HepG2 (cell line): ENCODE data around the gene PREP. TPM values are rescaled to one million over a fixed set of nuclear protein-coding genes. Genes with fewer than 3 reads are reported as not detected.
A peak's percentile ranks its signal among the peaks of the same experiment; 100 is the strongest.

Experiments used
- ATAC-seq: fragments of 200-7000 bp; cut with Tn5 transposase; 3 replicates; pipeline ENCODE4 v1.9.1; 2020; ENCODE audit warnings: mild to moderate bottlenecking, moderate library complexity
- BruUV-seq: library from RNA; stranded (reverse); fragments of 400-500 nt; replicated peaks from 2 replicates; lab custom pipeline; 2021; lab: Mats Ljungman, UMichigan
- CTCF ChIA-PET: fragments of 300-600 bp; formaldehyde crosslinking; extraction: SDS; loops from one replicate; lab custom pipeline; 2021; ENCODE audit warnings: low total read pairs, inconsistent platforms, low intra/inter-chr PET ratio; lab: Yijun Ruan, JAX
- POLR2A ChIA-PET: fragments of 350-600 bp; sonication (Branson Sonifier 250); formaldehyde crosslinking; loops from one replicate; lab custom pipeline; 2020; ENCODE audit warnings: antibody characterized with exemption, inconsistent platforms; lab: Yijun Ruan, JAX
- DNase-seq: peaks from one replicate; pipeline ENCODE4 v3.0.0-alpha.2; 2015; ENCODE audit warnings: low spot score
- FAIRE-seq: peaks from 3 replicates; lab custom pipeline; 2011; peaks lifted over from hg19 to GRCh38; lab: Jason Lieb, UNC
- H2AFZ ChIP-seq: one replicate; pipeline ENCODE4 v1.6.1; 2011; ENCODE audit warnings: low read length, inconsistent platforms
- H3K27ac ChIP-seq: fragments of 300-600 bp; 3 replicates; pipeline ENCODE4 v1.8.0; 2011; ENCODE audit warnings: mixed run types, mild to moderate bottlenecking, mixed read lengths, low read length, inconsistent platforms; ENCODE audit not compliant: insufficient read depth; ENCODE audit errors: extremely low read length
- H3K27me3 ChIP-seq, 2 experiments: fragments of 200-600 bp in 1 of 2; 2 replicates in 1 of 2; 3 replicates in 1 of 2; pipeline versions ENCODE4 v1.6.0 to v1.8.0; 2011; ENCODE audit warnings: low read length in 2 of 2, mild to moderate bottlenecking in 2 of 2, moderate library complexity in 2 of 2, inconsistent platforms in 1 of 2; ENCODE audit not compliant: insufficient read depth in 2 of 2, control insufficient read depth in 1 of 2
- H3K36me3 ChIP-seq, 2 experiments: fragments of 200-600 bp in 1 of 2; replicated peaks in 1 of 2; 2 replicates in 1 of 2; 3 replicates in 1 of 2; pipeline versions ENCODE4 v1.5.1 to v1.8.0; 2011; ENCODE audit warnings: low read length in 2 of 2, inconsistent platforms in 1 of 2; ENCODE audit not compliant: insufficient read depth in 2 of 2, control insufficient read depth in 1 of 2
- H3K4me1 ChIP-seq: 2 replicates; pipeline ENCODE4 v1.5.1; 2012; ENCODE audit warnings: low read length, inconsistent platforms; ENCODE audit not compliant: insufficient read depth
- H3K4me2 ChIP-seq: 2 replicates; pipeline ENCODE4 v1.6.0; 2011; ENCODE audit warnings: low read depth, low read length, inconsistent platforms
- H3K4me3 ChIP-seq, 3 experiments: fragments of 200-600 bp in 1 of 3; sonication (generic), shearing (Covaris generic) in 1 of 3; replicated peaks in 1 of 3; 2 replicates each; pipeline ENCODE4 v1.5.1; 2011 to 2016; ENCODE audit warnings: low read length in 3 of 3, inconsistent platforms in 2 of 3, low read depth in 2 of 3, mild to moderate bottlenecking in 2 of 3, control low read depth in 1 of 3, mixed read lengths in 1 of 3; ENCODE audit not compliant: insufficient read depth in 1 of 3
- H3K79me2 ChIP-seq: one replicate; pipeline ENCODE4 v1.6.1; 2011; ENCODE audit warnings: low read length, inconsistent platforms; ENCODE audit not compliant: insufficient read depth
- H3K9ac ChIP-seq: 2 replicates; pipeline ENCODE4 v1.6.0; 2011; ENCODE audit warnings: mild to moderate bottlenecking, low read depth, low read length, inconsistent platforms; ENCODE audit not compliant: insufficient read depth
- H3K9me3 ChIP-seq: 2 replicates; pipeline ENCODE4 v1.5.1; 2012; ENCODE audit warnings: mild to moderate bottlenecking, low read length
- H4K20me1 ChIP-seq: 2 replicates; pipeline ENCODE4 v1.6.0; 2011; ENCODE audit warnings: inconsistent platforms, mild to moderate bottlenecking, low read length, moderate library complexity; ENCODE audit not compliant: insufficient read depth
- ELF3 ChIP-seq: IDR thresholded peaks from 2 replicates; pipeline ENCODE4 v1.6.1; 2016; ENCODE audit warnings: missing genetic modification reagents, missing compliant biosample characterization
- GZF1 ChIP-seq: sonication (generic); formaldehyde crosslinking; IDR thresholded peaks from 2 replicates; pipeline ENCODE4 v1.5.1; 2020; ENCODE audit warnings: mild to moderate bottlenecking, missing genetic modification reagents
- HNRNPH1 ChIP-seq: fragments of 200-400 bp; formaldehyde crosslinking; optimal IDR thresholded peaks from 2 replicates; pipeline ENCODE3; 2017; ENCODE audit warnings: mild to moderate bottlenecking, low read depth, low read length
- IRF9 ChIP-seq: sonication (generic); formaldehyde crosslinking; IDR thresholded peaks from 2 replicates; pipeline ENCODE4 v1.8.0; 2022; ENCODE audit warnings: missing genetic modification reagents, mild to moderate bottlenecking, borderline replicate concordance
- KAT7 ChIP-seq: IDR thresholded peaks from 2 replicates; pipeline ENCODE4 v1.6.1; 2018; ENCODE audit warnings: borderline replicate concordance, missing compliant biosample characterization
- MTA3 ChIP-seq: sonication (generic); formaldehyde crosslinking; IDR thresholded peaks from 2 replicates; pipeline ENCODE4 v1.4.0; 2020; ENCODE audit warnings: missing genetic modification reagents
- NBN ChIP-seq: fragments of 450-650 bp; conservative IDR thresholded peaks from 2 replicates; pipeline ENCODE4 v1.6.1; 2017
- POLR2AphosphoS2 ChIP-seq: IDR thresholded peaks from 2 replicates; pipeline ENCODE4 v1.6.1; 2011; ENCODE audit warnings: low read depth, low read length, improper control_type of control experiment
- TOPORS ChIP-seq: sonication (generic); formaldehyde crosslinking; IDR thresholded peaks from 2 replicates; pipeline ENCODE4 v1.8.0; 2023; ENCODE audit warnings: mild to moderate bottlenecking, missing genetic modification reagents
- ZBTB33 ChIP-seq: sonication (generic); formaldehyde crosslinking; IDR thresholded peaks from 2 replicates; pipeline ENCODE4 v1.4.0; 2020; ENCODE audit warnings: missing genetic modification reagents
- ZNF33B ChIP-seq: sonication (generic); formaldehyde crosslinking; IDR thresholded peaks from 2 replicates; pipeline ENCODE4 v1.5.1; 2020; ENCODE audit warnings: mild to moderate bottlenecking, missing genetic modification reagents
- ZNF549 ChIP-seq: sonication (generic); formaldehyde crosslinking; IDR thresholded peaks from 2 replicates; pipeline ENCODE4 v1.5.0; 2020; ENCODE audit warnings: missing genetic modification reagents
- ZNF598 ChIP-seq: sonication (generic); formaldehyde crosslinking; IDR thresholded peaks from 2 replicates; pipeline ENCODE4 v1.5.1; 2020; ENCODE audit warnings: mild to moderate bottlenecking, missing genetic modification reagents, borderline replicate concordance
- ZNF616 ChIP-seq: sonication (generic); formaldehyde crosslinking; IDR thresholded peaks from 2 replicates; pipeline ENCODE4 v1.5.0; 2020; ENCODE audit warnings: low read depth, mild to moderate bottlenecking, missing genetic modification reagents
- ZNF790 ChIP-seq: sonication (generic); formaldehyde crosslinking; IDR thresholded peaks from 2 replicates; pipeline ENCODE4 v1.8.0; 2022; ENCODE audit warnings: missing genetic modification reagents, mild to moderate bottlenecking, borderline replicate concordance
- ZNF891 ChIP-seq: sonication (generic); formaldehyde crosslinking; IDR thresholded peaks from 2 replicates; pipeline ENCODE4 v1.5.0; 2020; ENCODE audit warnings: mild to moderate bottlenecking, missing genetic modification reagents
- ZSCAN31 ChIP-seq: sonication (generic); formaldehyde crosslinking; IDR thresholded peaks from 2 replicates; pipeline ENCODE4 v1.5.0; 2020; ENCODE audit warnings: low read depth, mild to moderate bottlenecking, missing genetic modification reagents
- WGBS: methylation state at CpG from one replicate; pipeline ENCODE4 v1.1.6; 2017; ENCODE audit warnings: low lambda C conversion rate; 5-methylcytosine and 5-hydroxymethylcytosine counted together
- in situ Hi-C: cut with HindIII; loops from 2 replicates; pipeline ENCODE4 v1.10.0; 2017; ENCODE audit warnings: low pct_unique_long_range_greater_than_20kb; ENCODE audit not compliant: extremely low pct_ligation_motif_present
- intact Hi-C: fragments of 100-400 bp; cut with micrococcal nuclease; formaldehyde crosslinking; loops from one replicate; pipeline ENCODE4 v1.10.0; 2022; ENCODE audit not compliant: unreplicated experiment
- polyA plus RNA-seq, 8 experiments: library from polyadenylated mRNA; depleted of rRNA in 3 of 8; stranded (reverse) in 7 of 8; unstranded in 1 of 8; fragments of >200 nt; fragmentation: Illumina TruSeq in 4 of 8; extraction: Trizol in 4 of 8; gene quantifications; 2 replicates each; pipeline versions ENCODE4 v1.2.1 to v1.2.3, GENCODE V29; 2011 to 2016; ENCODE audit warnings: low read depth in 4 of 8, missing spikeins in 1 of 8, mixed read lengths in 1 of 8; ENCODE audit not compliant: insufficient read depth in 1 of 8
- total RNA-seq, 5 experiments: library from RNA; depleted of rRNA; stranded (reverse); fragments of >200 nt; fragmentation: Illumina TruSeq; extraction: Trizol; gene quantifications; 2 replicates each; pipeline ENCODE4 v1.2.3, GENCODE V29; 2016; ENCODE audit warnings: low read depth in 1 of 5
- TF ChIP-seq, protein P1 (sequence below): IDR thresholded peaks from 2 replicates; pipeline ENCODE4 v1.6.1; 2016; ENCODE audit warnings: low read depth, missing genetic modification reagents, missing compliant biosample characterization

The PREP gene
- total and polyA plus RNA-seq, 2 of the 13 experiments (the other 11 are each of a cell fraction or from before 2014, with no cell fraction given) = 12.6 to 15.9 TPM

DNA sequence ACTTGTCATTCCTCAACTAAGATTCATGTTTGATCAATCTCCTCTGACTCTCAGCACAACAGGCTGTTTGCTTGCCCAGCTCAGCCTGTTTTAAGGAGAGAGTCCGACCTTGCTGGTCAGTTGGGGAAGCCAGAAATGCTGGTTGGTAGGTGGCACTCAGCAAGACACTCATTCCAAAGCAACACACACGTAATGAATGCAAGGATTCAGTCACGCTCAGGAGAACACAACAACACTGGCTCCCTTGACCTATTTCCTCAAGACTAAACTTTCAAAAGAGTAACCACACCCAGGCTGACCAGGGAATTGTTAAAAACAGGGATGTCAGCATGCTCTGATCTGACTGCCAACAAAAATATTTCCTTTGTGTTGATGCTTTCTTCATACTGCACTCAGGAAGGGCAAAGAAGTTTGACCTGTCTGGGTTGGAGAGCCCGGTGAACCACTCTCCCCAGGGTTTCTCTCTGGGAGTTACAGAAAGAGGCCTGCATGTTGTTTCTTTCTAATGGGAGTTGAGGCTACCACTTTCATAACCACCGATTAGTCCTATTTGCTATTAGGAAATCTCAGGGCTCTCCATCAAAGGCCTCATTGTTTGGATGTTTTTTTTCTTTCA is 25.6 kb upstream of the PREP start:
- Histone ChIP-seq H2AFZ (peak overlapping the region; percentile 92), H3K4me3 (peak overlapping the region; percentile 21 to 51 (median 26); a peak in 5 of 6 replicates), H3K9me3 (no peaks in the 10 kb centered on the region), H3K9ac (peak overlapping the region; percentile 45), H4K20me1 (no peaks in the 10 kb centered on the region), H3K4me1 (peaks cover 39% of the 10 kb centered on the region), H3K79me2 (no peaks in the 10 kb centered on the region), H3K27ac (peak overlapping the region; percentile 68), H3K4me2 (peak overlapping the region; percentile 89), H3K27me3 (no peaks in the 10 kb centered on the region), H3K36me3 (no peaks in the 10 kb centered on the region)
- DNase-seq (peak; percentile 92), FAIRE-seq (peak; percentile 85), ATAC-seq (peak; percentile 90)
- 3% methylated on average over 5 of the region's 5 CpGs for WGBS
- CTCF ChIA-PET = no interaction called here
- in situ Hi-C loops (no loop called here), intact Hi-C loops (no loop called here)
- BruUV-seq = no TSS peak
- POLR2A ChIA-PET = interaction anchor here (1.1 kb wide), 1 partner anchor 26 kb away, joined by 4 read pairs; the partner anchor contains the start of gene PREP
- TF ChIP-seq NBN (no peak), ZNF33B (no peak), TOPORS (CRISPR knock-in tag) (no peak), IRF9 (CRISPR knock-in tag) (no peak), ZBTB33 (no peak), ZNF598 (CRISPR knock-in tag) (no peak), MTA3 (CRISPR knock-in tag) (no peak), ZNF790 (CRISPR knock-in tag) (no peak), ELF3 (CRISPR knock-in tag) (no peak), POLR2AphosphoS2 (no peak), KAT7 (CRISPR knock-in tag) (no peak), GZF1 (CRISPR knock-in tag) (no peak), ZSCAN31 (CRISPR knock-in tag) (no peak), ZNF616 (CRISPR knock-in tag) (no peak), ZNF549 (no peak), HNRNPH1 (no peak), ZNF891 (CRISPR knock-in tag) (no peak)
- TF ChIP-seq, protein P1, sequence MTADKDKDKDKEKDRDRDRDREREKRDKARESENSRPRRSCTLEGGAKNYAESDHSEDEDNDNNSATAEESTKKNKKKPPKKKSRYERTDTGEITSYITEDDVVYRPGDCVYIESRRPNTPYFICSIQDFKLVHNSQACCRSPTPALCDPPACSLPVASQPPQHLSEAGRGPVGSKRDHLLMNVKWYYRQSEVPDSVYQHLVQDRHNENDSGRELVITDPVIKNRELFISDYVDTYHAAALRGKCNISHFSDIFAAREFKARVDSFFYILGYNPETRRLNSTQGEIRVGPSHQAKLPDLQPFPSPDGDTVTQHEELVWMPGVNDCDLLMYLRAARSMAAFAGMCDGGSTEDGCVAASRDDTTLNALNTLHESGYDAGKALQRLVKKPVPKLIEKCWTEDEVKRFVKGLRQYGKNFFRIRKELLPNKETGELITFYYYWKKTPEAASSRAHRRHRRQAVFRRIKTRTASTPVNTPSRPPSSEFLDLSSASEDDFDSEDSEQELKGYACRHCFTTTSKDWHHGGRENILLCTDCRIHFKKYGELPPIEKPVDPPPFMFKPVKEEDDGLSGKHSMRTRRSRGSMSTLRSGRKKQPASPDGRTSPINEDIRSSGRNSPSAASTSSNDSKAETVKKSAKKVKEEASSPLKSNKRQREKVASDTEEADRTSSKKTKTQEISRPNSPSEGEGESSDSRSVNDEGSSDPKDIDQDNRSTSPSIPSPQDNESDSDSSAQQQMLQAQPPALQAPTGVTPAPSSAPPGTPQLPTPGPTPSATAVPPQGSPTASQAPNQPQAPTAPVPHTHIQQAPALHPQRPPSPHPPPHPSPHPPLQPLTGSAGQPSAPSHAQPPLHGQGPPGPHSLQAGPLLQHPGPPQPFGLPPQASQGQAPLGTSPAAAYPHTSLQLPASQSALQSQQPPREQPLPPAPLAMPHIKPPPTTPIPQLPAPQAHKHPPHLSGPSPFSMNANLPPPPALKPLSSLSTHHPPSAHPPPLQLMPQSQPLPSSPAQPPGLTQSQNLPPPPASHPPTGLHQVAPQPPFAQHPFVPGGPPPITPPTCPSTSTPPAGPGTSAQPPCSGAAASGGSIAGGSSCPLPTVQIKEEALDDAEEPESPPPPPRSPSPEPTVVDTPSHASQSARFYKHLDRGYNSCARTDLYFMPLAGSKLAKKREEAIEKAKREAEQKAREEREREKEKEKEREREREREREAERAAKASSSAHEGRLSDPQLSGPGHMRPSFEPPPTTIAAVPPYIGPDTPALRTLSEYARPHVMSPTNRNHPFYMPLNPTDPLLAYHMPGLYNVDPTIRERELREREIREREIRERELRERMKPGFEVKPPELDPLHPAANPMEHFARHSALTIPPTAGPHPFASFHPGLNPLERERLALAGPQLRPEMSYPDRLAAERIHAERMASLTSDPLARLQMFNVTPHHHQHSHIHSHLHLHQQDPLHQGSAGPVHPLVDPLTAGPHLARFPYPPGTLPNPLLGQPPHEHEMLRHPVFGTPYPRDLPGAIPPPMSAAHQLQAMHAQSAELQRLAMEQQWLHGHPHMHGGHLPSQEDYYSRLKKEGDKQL (CRISPR knock-in tag) = 0 out of 2 replicates have a peak, but pooled peaks have one; percentile 28
